GM23338 (cell line): ENCODE results near the gene GPX7. TPM values are rescaled to one million over a fixed set of nuclear protein-coding genes. Genes with fewer than 3 reads are reported as not detected.

Experiments used
- ATAC-seq: fragments of 200-7000 bp; cut with Tn5 transposase; 3 replicates; pipeline ENCODE4 v1.9.1; 2020
- DNase-seq: peaks from one replicate; pipeline ENCODE4 v3.0.0-alpha.2; 2015; ENCODE audit warnings: low spot score
- H2AFZ ChIP-seq: fragments of 200-600 bp; sonication (generic); 2 replicates; pipeline ENCODE4 v1.8.0; 2016; ENCODE audit warnings: antibody characterized with exemption, mild to moderate bottlenecking, moderate library complexity
- H3F3A ChIP-seq: fragments of 200-600 bp; sonication (generic); replicated peaks from 2 replicates; pipeline ENCODE4 v1.8.0; 2017; ENCODE audit warnings: antibody characterized with exemption, mixed run types, low read depth
- H3K27ac ChIP-seq: fragments of 200-600 bp; sonication (generic); 2 replicates; pipeline ENCODE4 v1.6.1; 2016; ENCODE audit warnings: low read depth
- H3K27me3 ChIP-seq: fragments of 200-600 bp; sonication (generic); 2 replicates; pipeline ENCODE4 v1.8.0; 2016; ENCODE audit warnings: mild to moderate bottlenecking, mixed run types, moderate library complexity; ENCODE audit not compliant: insufficient read depth
- H3K36me3 ChIP-seq: fragments of 200-600 bp; sonication (generic); 2 replicates; pipeline ENCODE4 v1.8.0; 2016; ENCODE audit warnings: mild to moderate bottlenecking; ENCODE audit not compliant: insufficient read depth
- H3K4me1 ChIP-seq: fragments of 200-600 bp; sonication (generic); 2 replicates; pipeline ENCODE4 v1.8.0; 2016; ENCODE audit warnings: mild to moderate bottlenecking, moderate library complexity; ENCODE audit not compliant: insufficient read depth
- H3K4me2 ChIP-seq: fragments of 200-600 bp; sonication (generic); 2 replicates; pipeline ENCODE4 v1.7.1; 2017; ENCODE audit warnings: mixed run types
- H3K4me3 ChIP-seq: fragments of 200-600 bp; sonication (generic); 2 replicates; pipeline ENCODE4 v1.6.1; 2016; ENCODE audit warnings: mixed run types
- H3K79me2 ChIP-seq: fragments of 200-600 bp; sonication (generic); replicated peaks from 2 replicates; pipeline ENCODE4 v1.8.0; 2017; ENCODE audit warnings: mild to moderate bottlenecking; ENCODE audit not compliant: insufficient read depth
- H3K9me2 ChIP-seq: fragments of 200-600 bp; sonication (generic); 2 replicates; pipeline ENCODE4 v1.8.0; 2017; ENCODE audit not compliant: insufficient read depth
- H4K20me1 ChIP-seq: fragments of 200-600 bp; sonication (generic); replicated peaks from 2 replicates; pipeline ENCODE4 v1.8.0; 2017; ENCODE audit warnings: mild to moderate bottlenecking; ENCODE audit not compliant: insufficient read depth
- H3K27ac Mint-ChIP-seq: 2 replicates; pipeline ENCODE4 v1.8.0; 2020; ENCODE audit warnings: inconsistent platforms, mild to moderate bottlenecking, moderate library complexity, mixed read lengths
- H3K27me3 Mint-ChIP-seq: 3 replicates; pipeline ENCODE4 v1.8.0; 2022; ENCODE audit warnings: low read depth, mild to moderate bottlenecking, moderate library complexity, mixed read lengths, inconsistent platforms; ENCODE audit not compliant: insufficient read depth, poor library complexity
- H3K36me3 Mint-ChIP-seq: 3 replicates; pipeline ENCODE4 v1.8.0; 2021; ENCODE audit warnings: low read depth, mild to moderate bottlenecking, inconsistent platforms, moderate library complexity, mixed read lengths
- H3K4me1 Mint-ChIP-seq: 3 replicates; pipeline ENCODE4 v1.8.0; 2020; ENCODE audit warnings: mild to moderate bottlenecking, inconsistent platforms, mixed read lengths
- H3K4me3 Mint-ChIP-seq: 3 replicates; pipeline ENCODE4 v1.8.0; 2021; ENCODE audit warnings: moderate library complexity, mild to moderate bottlenecking, inconsistent platforms, mixed read lengths
- H3K9me3 Mint-ChIP-seq: 3 replicates; pipeline ENCODE4 v1.8.0; 2020; ENCODE audit warnings: moderate library complexity, mild to moderate bottlenecking, inconsistent platforms, mixed read lengths
- CREB1 ChIP-seq: fragments of 250-450 bp; sonication (Bioruptor Pico); IDR thresholded peaks from 2 replicates; pipeline ENCODE4 v1.5.0; 2020; ENCODE audit warnings: low read depth, mild to moderate bottlenecking, moderate library complexity
- EZH2 ChIP-seq: fragments of 200-600 bp; sonication (generic); IDR thresholded peaks from one replicate; pipeline ENCODE4 v1.8.0; 2017; ENCODE audit warnings: antibody characterized with exemption, mild to moderate bottlenecking, low read depth; ENCODE audit not compliant: unreplicated experiment
- EZH2phosphoT487 ChIP-seq: fragments of 200-600 bp; sonication (generic); IDR thresholded peaks from one replicate; pipeline ENCODE4 v1.8.1; 2018; ENCODE audit warnings: antibody characterized with exemption; ENCODE audit not compliant: unreplicated experiment
- REST ChIP-seq: IDR thresholded peaks from one replicate; pipeline ENCODE4 v1.6.1; 2018; ENCODE audit warnings: antibody characterized with exemption; ENCODE audit not compliant: unreplicated experiment
- STAT1 ChIP-seq: IDR thresholded peaks from one replicate; pipeline ENCODE4 v1.6.1; 2016; ENCODE audit warnings: antibody characterized with exemption; ENCODE audit not compliant: unreplicated experiment
- ZNF114 ChIP-seq: fragments of 250-450 bp; sonication (Bioruptor Pico); IDR thresholded peaks from 2 replicates; pipeline ENCODE4 v1.5.0; 2020; ENCODE audit warnings: mild to moderate bottlenecking, moderate library complexity
- ZNF331 ChIP-seq: fragments of 250-450 bp; sonication (Bioruptor Pico); IDR thresholded peaks from 2 replicates; pipeline ENCODE4 v1.5.0; 2020; ENCODE audit warnings: low read depth, mild to moderate bottlenecking, moderate library complexity
- polyA plus RNA-seq: library from polyadenylated mRNA; unstranded; fragments of >200 nt; fragmentation: Nextera tagmentation; extraction: Ambion mirVana; gene quantifications from 2 replicates; pipeline ENCODE4 v1.2.1, GENCODE V29; 2016
- total RNA-seq: library from RNA; depleted of rRNA; stranded (reverse); fragments of >200 nt; shearing (Covaris generic); gene quantifications from 2 replicates; pipeline ENCODE4 v1.2.3, GENCODE V29; 2014

Gene GPX7
- total and polyA plus RNA-seq, 2 experiments from 2014 or later, result 12.8 to 20.9 TPM

GRCh38 chr1:52629325-52629643, 27.1 kb downstream of the GPX7 start:
- H3K36me3 Mint-ChIP-seq, result no peaks in the 10 kb centered on the region; the same call in 1 of the 3 replicates
- H3K27me3 ChIP-seq, result peaks cover 37% of the 10 kb centered on the region
- TF ChIP-seq ZNF114 (CRISPR knock-in tag) (no peak), STAT1 (no peak), EZH2 (no peak)
- peaks cover 16% of the 10 kb centered on the region; the same call in 1 of the 2 replicates for H3K4me1 ChIP-seq
- no peak overlapping the region for H3K4me3 ChIP-seq
- no peaks in the 10 kb centered on the region for H4K20me1 ChIP-seq
- H3K9me3 Mint-ChIP-seq, result peaks cover 7% of the 10 kb centered on the region; the same call in 2 of the 3 replicates
- peaks cover 11% of the 10 kb centered on the region for H3K4me1 Mint-ChIP-seq
- no peaks in the 10 kb centered on the region for H3K79me2 ChIP-seq
- H3K9me2 ChIP-seq, result no peaks in the 10 kb centered on the region
- peaks cover 33% of the 10 kb centered on the region for H3K27me3 Mint-ChIP-seq
- H3K27ac Mint-ChIP-seq, result no peak overlapping the region
- ATAC-seq (peak; percentile 10; the same call in 2 of the 3 replicates), DNase-seq (peak; percentile 54)
- H3F3A ChIP-seq, result 0 out of 2 replicates have a peak, but pooled peaks cover 4% of the 10 kb centered on the region
- no peak overlapping the region for H3K4me2 ChIP-seq
- H2AFZ ChIP-seq, result peak overlapping the region; percentile 90
- no peaks in the 10 kb centered on the region; the same call in 1 of the 2 replicates for H3K36me3 ChIP-seq
- 0 out of 2 replicates have a peak overlapping the region, but pooled peaks have one; percentile 9 for H3K27ac ChIP-seq
- H3K4me3 Mint-ChIP-seq, result no peak overlapping the region

- no peak for DNase-seq
- TF ChIP-seq CREB1 (CRISPR knock-in tag) (no peak), REST (no peak), EZH2phosphoT487 (no peak), ZNF331 (no peak)
- ATAC-seq, result no peak
- peaks cover 37% of the 10 kb centered on the region for H3K27me3 Mint-ChIP-seq
- Histone ChIP-seq H2AFZ (peak overlapping the region; percentile 90), H3K36me3 (no peaks in the 10 kb centered on the region; the same call in 1 of the 2 replicates), H3K4me3 (no peak overlapping the region), H3F3A (0 out of 2 replicates have a peak, but pooled peaks cover 4% of the 10 kb centered on the region), H3K9me2 (no peaks in the 10 kb centered on the region), H3K79me2 (no peaks in the 10 kb centered on the region), H3K4me1 (peaks cover 16% of the 10 kb centered on the region; the same call in 1 of the 2 replicates), H3K27ac (no peak overlapping the region), H4K20me1 (no peaks in the 10 kb centered on the region), H3K4me2 (no peak overlapping the region), H3K27me3 (peaks cover 41% of the 10 kb centered on the region)
- no peak overlapping the region for H3K4me3 Mint-ChIP-seq
- no peak overlapping the region for H3K27ac Mint-ChIP-seq
- H3K9me3 Mint-ChIP-seq, result peaks cover 10% of the 10 kb centered on the region; the same call in 2 of the 3 replicates
- peaks cover 11% of the 10 kb centered on the region for H3K4me1 Mint-ChIP-seq
- H3K36me3 Mint-ChIP-seq, result no peaks in the 10 kb centered on the region; the same call in 1 of the 3 replicates
Measured at GRCh38 chr1:52629667-52630066, 27.5 kb downstream of the GPX7 start.
